Thoracic aorta endothelial cell (primary cell): ENCODE measurements around the gene KCNK2. TPM values are rescaled to one million over a fixed set of nuclear protein-coding genes. Genes with fewer than 3 reads are reported as not detected.

Experiments used
- total RNA-seq: library from RNA; depleted of rRNA; stranded (reverse); fragments of >200 nt; gene quantifications from 2 replicates; pipeline ENCODE4 v1.2.3, GENCODE V29; 2012

The KCNK2 gene, protein sequence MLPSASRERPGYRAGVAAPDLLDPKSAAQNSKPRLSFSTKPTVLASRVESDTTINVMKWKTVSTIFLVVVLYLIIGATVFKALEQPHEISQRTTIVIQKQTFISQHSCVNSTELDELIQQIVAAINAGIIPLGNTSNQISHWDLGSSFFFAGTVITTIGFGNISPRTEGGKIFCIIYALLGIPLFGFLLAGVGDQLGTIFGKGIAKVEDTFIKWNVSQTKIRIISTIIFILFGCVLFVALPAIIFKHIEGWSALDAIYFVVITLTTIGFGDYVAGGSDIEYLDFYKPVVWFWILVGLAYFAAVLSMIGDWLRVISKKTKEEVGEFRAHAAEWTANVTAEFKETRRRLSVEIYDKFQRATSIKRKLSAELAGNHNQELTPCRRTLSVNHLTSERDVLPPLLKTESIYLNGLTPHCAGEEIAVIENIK
- total RNA-seq, result not detected in 2 replicates

DNA sequence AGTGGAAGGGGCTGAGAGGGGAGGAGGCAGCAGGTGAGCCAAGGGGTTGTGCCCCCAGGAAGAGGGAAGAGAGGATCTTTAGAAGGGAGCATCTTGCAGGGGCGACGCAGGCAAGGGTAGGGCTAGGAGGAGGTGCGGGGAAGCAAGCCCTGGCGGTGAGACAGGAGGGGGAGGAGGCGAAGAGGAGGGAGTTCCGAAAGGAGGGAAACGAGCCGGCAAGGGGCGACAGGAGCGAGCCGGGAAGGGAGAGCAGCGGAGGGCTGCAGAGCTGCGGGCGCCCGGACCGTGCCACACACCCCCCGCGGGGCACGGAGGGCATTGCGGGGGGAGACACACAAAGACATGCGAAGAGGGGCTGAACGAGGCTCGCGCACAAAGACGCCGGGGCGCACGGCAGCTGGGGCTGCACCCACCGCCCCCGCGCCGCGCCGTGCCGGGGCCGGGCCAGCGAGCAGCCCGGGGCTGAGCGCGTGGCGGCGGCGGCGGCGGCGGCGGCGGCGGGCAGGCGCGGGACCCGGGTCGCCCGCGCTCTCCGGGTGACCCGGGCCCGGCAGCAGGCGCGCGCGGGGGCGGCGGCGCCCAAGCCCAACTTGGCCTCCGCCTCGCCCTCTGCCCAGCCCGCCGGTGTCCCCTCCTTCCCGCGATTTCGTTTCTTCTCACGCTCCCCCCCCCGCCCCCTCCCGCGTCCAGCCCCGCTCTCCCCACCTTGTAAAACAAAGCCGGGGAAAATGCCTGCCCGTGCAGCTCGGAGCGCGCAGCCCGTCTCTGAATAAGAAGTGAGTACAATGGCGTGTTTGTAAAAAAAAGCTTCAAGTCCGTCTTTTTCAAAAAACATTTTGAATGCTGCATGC lies at the start of gene KCNK2:
Gene KCNK2, plus strand, starts transcription at position 206 of the 851 bp plus-strand sequence. CDS start 649 bp downstream, outside the sequence.

